Fibroblast of lung (primary cell): Measurements from ENCODE around the gene XYLB.
"Not testable (repeated sequence)": the region's sequence is repeated elsewhere in the genome, so short reads cannot be mapped to it uniquely, and the experiment has no call there.

Experiments
- CTCF ChIP-seq, 2 donors: IDR thresholded peaks in 1 of 2; conservative IDR thresholded peaks in 1 of 2; 1 replicate in 1 of 2; 2 replicates in 1 of 2; pipeline ENCODE4 v1.5.1; 2011 to 2012; ENCODE audit warnings: low read length in 2 of 2, control low read depth in 1 of 2, inconsistent platforms in 1 of 2, low read depth in 1 of 2, mild to moderate bottlenecking in 1 of 2
- EZH2 ChIP-seq: IDR thresholded peaks from 2 replicates; pipeline ENCODE4 v1.5.1; 2012; ENCODE audit warnings: low read length, control low read depth, mild to moderate bottlenecking; ENCODE audit errors: missing control alignments

GRCh38 chr3:38426798-38427426, 80.3 kb downstream of the XYLB start:
- TF ChIP-seq CTCF (conservative IDR thresholded peaks at IDR 0.05 in 1 of 2, IDR thresholded peaks at IDR 0.05 in 1 of 2; ENCODE audit: low read depth in 1 of 2, low read length in 2 of 2); EZH2: not testable (repeated sequence)
